CD14-positive monocyte (primary cell): ENCODE results near the gene NANOS3. TPM values are rescaled to one million over a fixed set of nuclear protein-coding genes. Genes with fewer than 3 reads are reported as not detected.
A peak's percentile ranks its signal among the peaks of the same experiment; 100 is the strongest.

Experiments
- DNase-seq, 3 donors: peaks; one replicate each; pipeline ENCODE4 v3.0.0-alpha.2; 2011 to 2022
- H2AFZ ChIP-seq: 2 replicates; pipeline ENCODE4 v1.6.0; 2012; ENCODE audit warnings: mild to moderate bottlenecking, low read depth, low read length, inconsistent platforms; ENCODE audit not compliant: insufficient read depth, poor library complexity, severe bottlenecking
- H3K27ac ChIP-seq, 2 donors: 1 replicate in 1 of 2; 2 replicates in 1 of 2; pipeline ENCODE4 v1.5.1; 2012 to 2013; ENCODE audit warnings: low read length in 2 of 2, control low read depth in 1 of 2, inconsistent platforms in 1 of 2, low read depth in 1 of 2, mild to moderate bottlenecking in 1 of 2
- H3K27me3 ChIP-seq, 2 donors: one replicate each; pipeline versions ENCODE4 v1.6.0 to v1.6.1; 2011 to 2013; ENCODE audit warnings: low read length in 2 of 2; ENCODE audit not compliant: control insufficient read depth in 2 of 2, insufficient read depth in 2 of 2
- H3K36me3 ChIP-seq, 2 donors: replicated peaks in 1 of 2; 1 replicate in 1 of 2; 2 replicates in 1 of 2; pipeline versions ENCODE4 v1.5.1 to v1.6.1; 2012 to 2013; ENCODE audit warnings: low read length in 2 of 2, control low read depth in 1 of 2, inconsistent platforms in 1 of 2, mild to moderate bottlenecking in 1 of 2; ENCODE audit not compliant: insufficient read depth in 2 of 2, control insufficient read depth in 1 of 2
- H3K4me1 ChIP-seq, 2 donors: 1 replicate in 1 of 2; 2 replicates in 1 of 2; pipeline versions ENCODE4 v1.5.1 to v1.6.1; 2012 to 2013; ENCODE audit warnings: low read length in 2 of 2, control low read depth in 1 of 2, inconsistent platforms in 1 of 2, mild to moderate bottlenecking in 1 of 2, moderate library complexity in 1 of 2; ENCODE audit not compliant: insufficient read depth in 2 of 2, control insufficient read depth in 1 of 2
- H3K4me2 ChIP-seq: replicated peaks from 2 replicates; pipeline ENCODE3; 2012; ENCODE audit warnings: low read length, moderate library complexity, mild to moderate bottlenecking; ENCODE audit not compliant: poor library complexity, severe bottlenecking; ENCODE audit errors: extremely low read depth
- H3K4me3 ChIP-seq, 3 experiments: fragments of 200-600 bp in 1 of 3; sonication (generic) in 1 of 3; replicated peaks in 1 of 3; 1 replicate in 2 of 3; 2 replicates in 1 of 3; pipeline ENCODE4 v1.5.1; 2011 to 2013; ENCODE audit warnings: low read length in 3 of 3, mild to moderate bottlenecking in 3 of 3, control low read depth in 2 of 3, low read depth in 2 of 3, inconsistent platforms in 1 of 3, moderate library complexity in 1 of 3
- H3K79me2 ChIP-seq: 2 replicates; pipeline ENCODE4 v1.6.0; 2012; ENCODE audit warnings: mild to moderate bottlenecking, control low read depth, inconsistent platforms, low read length, moderate library complexity; ENCODE audit not compliant: insufficient read depth
- H3K9ac ChIP-seq: 2 replicates; pipeline ENCODE4 v1.6.0; 2017; ENCODE audit warnings: low read length, mild to moderate bottlenecking; ENCODE audit not compliant: insufficient read depth, poor library complexity, severe bottlenecking
- H3K9me3 ChIP-seq, 2 donors: replicated peaks in 1 of 2; 1 replicate in 1 of 2; 2 replicates in 1 of 2; pipeline versions ENCODE4 v1.5.1 to v1.6.1; 2012 to 2013; ENCODE audit warnings: low read length in 2 of 2, control low read depth in 1 of 2; ENCODE audit not compliant: control insufficient read depth in 1 of 2, insufficient read depth in 1 of 2
- H4K20me1 ChIP-seq: 2 replicates; pipeline ENCODE4 v1.6.0; 2012; ENCODE audit warnings: mild to moderate bottlenecking, low read length, control low read depth, moderate library complexity; ENCODE audit not compliant: insufficient read depth
- H3K27ac Mint-ChIP-seq, 7 donors: one replicate each; pipeline ENCODE4 v1.8.0; 2020; ENCODE audit warnings: mild to moderate bottlenecking in 7 of 7, mixed read lengths in 7 of 7, moderate library complexity in 6 of 7, inconsistent platforms in 2 of 7
- H3K27me3 Mint-ChIP-seq, 3 donors: one replicate each; pipeline ENCODE4 v1.8.0; 2021 to 2022; ENCODE audit warnings: low read depth in 3 of 3, mild to moderate bottlenecking in 3 of 3, mixed read lengths in 3 of 3, moderate library complexity in 3 of 3, inconsistent platforms in 1 of 3
- H3K36me3 Mint-ChIP-seq, 2 donors: one replicate each; pipeline ENCODE4 v1.8.0; 2020; ENCODE audit warnings: mixed read lengths in 2 of 2, inconsistent platforms in 1 of 2, mild to moderate bottlenecking in 1 of 2
- H3K4me1 Mint-ChIP-seq: one replicate; pipeline ENCODE4 v1.8.0; 2020; ENCODE audit warnings: mild to moderate bottlenecking, mixed read lengths
- H3K4me3 Mint-ChIP-seq, 2 donors: one replicate each; pipeline ENCODE4 v1.8.0; 2020; ENCODE audit warnings: mild to moderate bottlenecking in 2 of 2, mixed read lengths in 2 of 2, moderate library complexity in 1 of 2
- H3K9me3 Mint-ChIP-seq, 7 donors: one replicate each; pipeline ENCODE4 v1.8.0; 2020 to 2022; ENCODE audit warnings: mixed read lengths in 7 of 7, mild to moderate bottlenecking in 6 of 7, moderate library complexity in 6 of 7, inconsistent platforms in 2 of 7
- WGBS: methylation state at CpG from one replicate; pipeline ENCODE4 v1.1.5; 2013; ENCODE audit warnings: missing lambda C conversion rate; ENCODE audit not compliant: insufficient coverage; 5-methylcytosine and 5-hydroxymethylcytosine counted together
- intact Hi-C, 2 donors: fragments of 100-400 bp; cut with micrococcal nuclease; formaldehyde crosslinking; loops; one replicate each; pipeline versions ENCODE4 v1.15.0 to v1.15.1; 2023
- polyA plus RNA-seq, 3 donors: library from polyadenylated mRNA; depleted of rRNA in 1 of 3; unstranded in 2 of 3; stranded (reverse) in 1 of 3; fragments of 300-500 nt in 2 of 3; fragments of >200 nt in 1 of 3; fragmentation: Illumina TruSeq in 2 of 3; gene quantifications; 1 replicate in 2 of 3; 2 replicates in 1 of 3; pipeline ENCODE4 v1.2.3, GENCODE V29; 2012 to 2021
- small RNA-seq: library from RNA; depleted of rRNA; stranded (forward); fragments of <200 nt; gene quantifications from one replicate; pipeline ENCODE3, GENCODE V24; 2012; ENCODE audit warnings: low read depth; ENCODE audit not compliant: insufficient read length
- TF ChIP-seq, protein P1 (sequence below): fragments of 200-600 bp; IDR thresholded peaks from one replicate; pipeline ENCODE4 v1.8.0; 2022; ENCODE audit warnings: antibody characterized with exemption, mild to moderate bottlenecking

NANOS3 gene
- polyA plus RNA-seq, 3 donors: not detected

GRCh38 chr19:13929956-13930355 is 53.0 kb downstream of the NANOS3 start:
- Histone ChIP-seq H3K4me1 (peaks cover 9 to 11% of the 10 kb centered on the region in 2 donors), H2AFZ (no peak overlapping the region), H3K27ac (no peak overlapping the region), H4K20me1 (no peaks in the 10 kb centered on the region), H3K4me3 (no peak overlapping the region), H3K27me3 (no peaks in the 10 kb centered on the region), H3K9me3 (no peaks in the 10 kb centered on the region), H3K36me3 (peaks cover 33 to 42% of the 10 kb centered on the region in 2 donors), H3K79me2 (no peaks in the 10 kb centered on the region), H3K4me2 (no peak overlapping the region), H3K9ac (no peak overlapping the region)
- Mint-ChIP-seq H3K4me3 (no peak overlapping the region), H3K27ac (no peak overlapping the region), H3K27me3 (peaks cover 0 to 9% (median 3%) of the 10 kb centered on the region in 3 donors), H3K9me3 (no peaks in the 10 kb centered on the region), H3K4me1 (peaks cover 15% of the 10 kb centered on the region), H3K36me3 (peaks cover 28 to 50% of the 10 kb centered on the region in 2 donors)
- 93% methylated on average over 12 of the region's 17 CpGs for WGBS
- no peak for DNase-seq
- intact Hi-C loops: no loop called here
- TF ChIP-seq, protein P1, sequence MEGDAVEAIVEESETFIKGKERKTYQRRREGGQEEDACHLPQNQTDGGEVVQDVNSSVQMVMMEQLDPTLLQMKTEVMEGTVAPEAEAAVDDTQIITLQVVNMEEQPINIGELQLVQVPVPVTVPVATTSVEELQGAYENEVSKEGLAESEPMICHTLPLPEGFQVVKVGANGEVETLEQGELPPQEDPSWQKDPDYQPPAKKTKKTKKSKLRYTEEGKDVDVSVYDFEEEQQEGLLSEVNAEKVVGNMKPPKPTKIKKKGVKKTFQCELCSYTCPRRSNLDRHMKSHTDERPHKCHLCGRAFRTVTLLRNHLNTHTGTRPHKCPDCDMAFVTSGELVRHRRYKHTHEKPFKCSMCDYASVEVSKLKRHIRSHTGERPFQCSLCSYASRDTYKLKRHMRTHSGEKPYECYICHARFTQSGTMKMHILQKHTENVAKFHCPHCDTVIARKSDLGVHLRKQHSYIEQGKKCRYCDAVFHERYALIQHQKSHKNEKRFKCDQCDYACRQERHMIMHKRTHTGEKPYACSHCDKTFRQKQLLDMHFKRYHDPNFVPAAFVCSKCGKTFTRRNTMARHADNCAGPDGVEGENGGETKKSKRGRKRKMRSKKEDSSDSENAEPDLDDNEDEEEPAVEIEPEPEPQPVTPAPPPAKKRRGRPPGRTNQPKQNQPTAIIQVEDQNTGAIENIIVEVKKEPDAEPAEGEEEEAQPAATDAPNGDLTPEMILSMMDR: no peak

Small RNA genes lying within 50 kb of the gene (small RNA-seq; reads per million reads assigned to genes)
- gene MIR181C (2.6 reads per million, percentile 13 among the genes with 10 or more reads in this experiment), gene MIR181D (2.4 reads per million, percentile 7 among the genes with 10 or more reads in this experiment)

Other genes with a start within 250 kb of the NANOS3 start
- 10 to 100 TPM in 1 of 3 donors, 1 to 10 TPM in 2; 3.8 to 48.9 (median 4.4) TPM for gene MRI1, start 112.6 kb upstream of the NANOS3 start, polyA plus RNA-seq
- gene C19orf53, start 102.7 kb upstream of the NANOS3 start, polyA plus RNA-seq: 100 to 1,000 TPM; 125 to 156 (median 132) TPM
- gene ZSWIM4, start 81.7 kb upstream of the NANOS3 start, polyA plus RNA-seq: 1 to 10 TPM in 1 of 3 donors, under 1 TPM in 2; 0.19 to 1.1 (median 0.23) TPM
- gene BRME1, start 29.0 kb downstream of the NANOS3 start, polyA plus RNA-seq: under 1 TPM in 2 of 3 donors, not detected in 1; 0.05 to 0.28 TPM
- gene CC2D1A, start 29.1 kb downstream of the NANOS3 start, polyA plus RNA-seq: 10 to 100 TPM in 1 of 3 donors, 1 to 10 TPM in 2; 4.6 to 27.0 (median 6.2) TPM
- 1 to 10 TPM; 1.2 to 1.4 (median 1.3) TPM for gene PODNL1, start 61.3 kb downstream of the NANOS3 start, polyA plus RNA-seq
- gene DCAF15, start 75.4 kb downstream of the NANOS3 start, polyA plus RNA-seq: 100 to 1,000 TPM in 1 of 3 donors, 1 to 10 TPM in 2; 2.8 to 116 (median 3.4) TPM
- 10 to 100 TPM in 1 of 3 donors, under 1 TPM in 2; 0.89 to 12.8 (median 0.95) TPM for gene RFX1, start 129.2 kb downstream of the NANOS3 start, polyA plus RNA-seq
- not detected for gene RLN3, start 151.0 kb downstream of the NANOS3 start, polyA plus RNA-seq
- gene IL27RA, start 154.6 kb downstream of the NANOS3 start, polyA plus RNA-seq: 10 to 100 TPM; 40.4 to 61.5 (median 54.9) TPM
- not detected for gene PALM3, start 184.9 kb downstream of the NANOS3 start, polyA plus RNA-seq
- gene MISP3, start 195.7 kb downstream of the NANOS3 start, polyA plus RNA-seq: under 1 TPM; 0.42 to 0.77 (median 0.52) TPM
- not detected for gene C19orf67, start 208.6 kb downstream of the NANOS3 start, polyA plus RNA-seq
- 10 to 100 TPM in 1 of 3 donors, 1 to 10 TPM in 1, under 1 TPM in 1; 0.78 to 19.4 (median 1.4) TPM for gene SAMD1, start 213.6 kb downstream of the NANOS3 start, polyA plus RNA-seq
- 100 to 1,000 TPM in 1 of 3 donors, 1 to 10 TPM in 2; 2.0 to 231 (median 3.8) TPM for gene PRKACA, start 240.6 kb downstream of the NANOS3 start, polyA plus RNA-seq